Loucy (cell line): Measurements from ENCODE around the gene SDK2.

Experiments used
- H2AFZ ChIP-seq: fragments of 200-600 bp; sonication (generic); 2 replicates; pipeline ENCODE4 v1.6.0; 2016; ENCODE audit warnings: antibody characterized with exemption, mild to moderate bottlenecking, low read length, moderate library complexity
- H3F3A ChIP-seq: fragments of 200-600 bp; 2 replicates; pipeline ENCODE4 v1.6.0; 2016; ENCODE audit warnings: antibody characterized with exemption, low read depth, mild to moderate bottlenecking
- H3K27me3 ChIP-seq: fragments of 200-600 bp; sonication (generic); 2 replicates; pipeline ENCODE4 v1.6.1; 2014; ENCODE audit warnings: low read length, mild to moderate bottlenecking; ENCODE audit not compliant: insufficient read depth, poor library complexity, severe bottlenecking
- H3K36me3 ChIP-seq: fragments of 200-600 bp; sonication (generic); 2 replicates; pipeline ENCODE4 v1.6.1; 2016; ENCODE audit warnings: low read length; ENCODE audit not compliant: insufficient read depth
- H3K4me1 ChIP-seq: fragments of 200-600 bp; sonication (generic); 2 replicates; pipeline ENCODE4 v1.5.1; 2014; ENCODE audit warnings: low read length, mild to moderate bottlenecking; ENCODE audit not compliant: insufficient read depth, poor library complexity, severe bottlenecking
- H3K4me2 ChIP-seq: fragments of 200-600 bp; sonication (generic); 2 replicates; pipeline ENCODE4 v1.6.0; 2014; ENCODE audit warnings: antibody characterized with exemption, low read length, low read depth, mild to moderate bottlenecking; ENCODE audit not compliant: poor library complexity, severe bottlenecking
- H3K4me3 ChIP-seq: fragments of 200-600 bp; sonication (generic); 2 replicates; pipeline ENCODE4 v1.5.1; 2014; ENCODE audit warnings: low read length, mild to moderate bottlenecking, mixed read lengths; ENCODE audit not compliant: poor library complexity, severe bottlenecking
- H3K79me2 ChIP-seq: fragments of 200-600 bp; sonication (generic); 2 replicates; pipeline ENCODE4 v1.6.1; 2014; ENCODE audit warnings: low read length; ENCODE audit not compliant: insufficient read depth
- H3K9ac ChIP-seq: fragments of 200-600 bp; sonication (generic); 2 replicates; pipeline ENCODE4 v1.6.0; 2014; ENCODE audit warnings: mild to moderate bottlenecking, low read depth, low read length, moderate library complexity; ENCODE audit not compliant: poor library complexity, severe bottlenecking
- H3K9me2 ChIP-seq: fragments of 200-600 bp; sonication (generic); replicated peaks from 2 replicates; pipeline ENCODE4 v1.6.1; 2016; ENCODE audit warnings: low read depth, low read length, mixed read lengths
- H3K9me3 ChIP-seq: fragments of 200-600 bp; sonication (generic); 2 replicates; pipeline ENCODE4 v1.6.1; 2014; ENCODE audit warnings: mild to moderate bottlenecking, antibody characterized with exemption, low read length, low read depth; ENCODE audit not compliant: insufficient read depth
- H4K20me1 ChIP-seq: fragments of 200-600 bp; sonication (generic); 2 replicates; pipeline ENCODE4 v1.6.0; 2014; ENCODE audit warnings: antibody characterized with exemption, low read length, mild to moderate bottlenecking; ENCODE audit not compliant: insufficient read depth, poor library complexity, severe bottlenecking
- EZH2phosphoT487 ChIP-seq: fragments of 200-600 bp; IDR thresholded peaks from 2 replicates; pipeline ENCODE4 v1.6.1; 2018; ENCODE audit warnings: antibody characterized with exemption, mild to moderate bottlenecking, moderate library complexity, borderline replicate concordance
- TF ChIP-seq, protein P1 (sequence below): fragments of 200-600 bp; sonication (generic); conservative IDR thresholded peaks from 2 replicates; pipeline ENCODE4 v1.5.1; 2014; ENCODE audit warnings: mild to moderate bottlenecking, antibody characterized with exemption, low read length

Gene SDK2

DNA sequence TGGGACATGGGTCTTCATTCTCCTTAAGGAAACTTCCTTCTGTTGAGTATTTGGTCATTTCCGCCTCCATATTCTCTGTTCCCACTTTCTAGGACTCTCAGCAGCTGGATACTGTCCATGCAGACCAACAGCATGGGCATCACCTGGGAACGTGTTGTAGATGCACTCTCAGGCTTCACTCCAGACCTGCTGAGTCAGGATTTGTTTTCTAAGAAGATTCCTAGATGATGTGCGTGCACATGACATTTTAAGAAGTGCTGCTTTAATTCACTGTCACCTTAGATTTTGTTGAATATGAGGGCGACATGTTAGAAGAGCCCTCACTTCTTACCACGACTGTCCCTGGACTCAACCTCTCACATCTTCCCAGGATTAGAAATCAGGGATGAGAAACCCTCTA lies 10.0 kb upstream of the SDK2 start:
- Histone ChIP-seq H2AFZ (no peak overlapping the region), H4K20me1 (no peaks in the 10 kb centered on the region), H3K9ac (no peak overlapping the region), H3K79me2 (no peaks in the 10 kb centered on the region), H3K9me3 (0 out of 2 replicates have a peak, but pooled peaks cover 8% of the 10 kb centered on the region), H3K9me2 (no peaks in the 10 kb centered on the region), H3K27me3 (no peaks in the 10 kb centered on the region), H3K4me1 (peaks cover 8% of the 10 kb centered on the region), H3K36me3 (no peaks in the 10 kb centered on the region), H3F3A (no peaks in the 10 kb centered on the region), H3K4me3 (no peak overlapping the region), H3K4me2 (no peak overlapping the region)
- TF ChIP-seq, protein P1, sequence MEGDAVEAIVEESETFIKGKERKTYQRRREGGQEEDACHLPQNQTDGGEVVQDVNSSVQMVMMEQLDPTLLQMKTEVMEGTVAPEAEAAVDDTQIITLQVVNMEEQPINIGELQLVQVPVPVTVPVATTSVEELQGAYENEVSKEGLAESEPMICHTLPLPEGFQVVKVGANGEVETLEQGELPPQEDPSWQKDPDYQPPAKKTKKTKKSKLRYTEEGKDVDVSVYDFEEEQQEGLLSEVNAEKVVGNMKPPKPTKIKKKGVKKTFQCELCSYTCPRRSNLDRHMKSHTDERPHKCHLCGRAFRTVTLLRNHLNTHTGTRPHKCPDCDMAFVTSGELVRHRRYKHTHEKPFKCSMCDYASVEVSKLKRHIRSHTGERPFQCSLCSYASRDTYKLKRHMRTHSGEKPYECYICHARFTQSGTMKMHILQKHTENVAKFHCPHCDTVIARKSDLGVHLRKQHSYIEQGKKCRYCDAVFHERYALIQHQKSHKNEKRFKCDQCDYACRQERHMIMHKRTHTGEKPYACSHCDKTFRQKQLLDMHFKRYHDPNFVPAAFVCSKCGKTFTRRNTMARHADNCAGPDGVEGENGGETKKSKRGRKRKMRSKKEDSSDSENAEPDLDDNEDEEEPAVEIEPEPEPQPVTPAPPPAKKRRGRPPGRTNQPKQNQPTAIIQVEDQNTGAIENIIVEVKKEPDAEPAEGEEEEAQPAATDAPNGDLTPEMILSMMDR: no peak
- no peak for TF ChIP-seq EZH2phosphoT487

DNA sequence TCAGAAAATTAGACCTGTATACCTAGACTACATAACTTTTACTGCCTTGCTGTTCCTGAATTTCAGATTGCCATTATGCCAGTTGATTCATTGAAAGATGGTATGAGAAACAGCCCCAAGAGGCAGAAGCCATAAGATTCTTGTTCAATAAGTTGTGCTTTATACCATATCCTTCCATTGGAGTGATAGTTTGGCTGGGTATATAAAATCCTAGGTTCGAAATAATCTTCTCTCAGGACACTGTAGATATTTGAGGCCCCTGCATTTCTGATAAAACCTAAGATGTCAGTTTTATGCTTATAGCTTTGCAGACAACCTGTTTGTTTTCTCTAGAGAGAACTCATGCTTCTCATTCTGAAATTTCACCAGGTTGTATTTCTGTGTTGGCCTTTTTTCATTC lies 9.6 kb upstream of the SDK2 start:
- Histone ChIP-seq H3K27me3 (no peaks in the 10 kb centered on the region), H4K20me1 (no peaks in the 10 kb centered on the region), H2AFZ (no peak overlapping the region), H3F3A (no peaks in the 10 kb centered on the region), H3K79me2 (no peaks in the 10 kb centered on the region), H3K4me1 (peaks cover 12% of the 10 kb centered on the region), H3K9ac (no peak overlapping the region), H3K4me3 (no peak overlapping the region), H3K4me2 (no peak overlapping the region), H3K9me2 (no peaks in the 10 kb centered on the region), H3K36me3 (no peaks in the 10 kb centered on the region), H3K9me3 (0 out of 2 replicates have a peak, but pooled peaks cover 8% of the 10 kb centered on the region)
- TF ChIP-seq EZH2phosphoT487: no peak
- TF ChIP-seq, protein P1: no peak

DNA sequence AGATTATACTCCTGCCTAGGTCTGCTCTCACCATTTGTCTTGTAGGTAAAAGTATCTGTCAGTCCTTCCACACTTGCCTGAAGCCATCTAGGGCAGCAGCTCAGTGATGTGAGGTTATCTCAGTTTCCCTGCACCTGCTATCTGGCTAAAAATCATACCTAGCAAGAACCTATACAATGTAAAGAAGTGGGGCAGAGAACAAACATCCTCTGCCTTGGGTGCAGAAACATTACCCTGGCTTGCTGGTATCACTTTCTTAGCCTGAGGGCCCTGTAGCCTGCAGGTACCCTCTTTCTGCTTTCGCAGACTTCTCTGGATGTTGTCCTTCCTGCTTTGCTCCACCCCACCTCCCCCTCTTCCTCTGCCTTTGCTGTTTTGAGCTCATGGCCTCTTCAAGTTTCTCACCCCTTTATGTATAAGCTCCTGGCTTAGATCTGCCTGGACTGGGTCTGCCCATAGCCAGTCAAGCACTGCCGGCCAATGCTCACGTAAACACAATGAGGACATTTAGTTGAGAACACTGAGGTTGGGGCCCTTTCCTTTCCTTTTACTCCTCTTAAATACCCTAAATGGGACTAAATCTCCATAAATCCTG lies 8.7 kb upstream of the SDK2 start:
- Histone ChIP-seq H3K36me3 (no peaks in the 10 kb centered on the region), H3K27me3 (no peaks in the 10 kb centered on the region), H3K4me3 (no peak overlapping the region), H3K9me2 (no peaks in the 10 kb centered on the region), H2AFZ (no peak overlapping the region), H4K20me1 (no peaks in the 10 kb centered on the region), H3K9ac (no peak overlapping the region), H3K4me1 (peaks cover 13% of the 10 kb centered on the region), H3K4me2 (no peak overlapping the region), H3K9me3 (0 out of 2 replicates have a peak, but pooled peaks cover 8% of the 10 kb centered on the region), H3F3A (no peaks in the 10 kb centered on the region), H3K79me2 (no peaks in the 10 kb centered on the region)
- TF ChIP-seq, protein P1: no peak
